MM.1S (cell line): ENCODE measurements around the gene PGRMC2.

Experiments
- DNase-seq: peaks from one replicate; pipeline ENCODE4 v3.0.0-alpha.2; 2015
- H2AFZ ChIP-seq: fragments of 300-600 bp; sonication (generic); 2 replicates; pipeline ENCODE4 v1.6.0; 2016; ENCODE audit warnings: antibody characterized with exemption, low read length
- H3F3A ChIP-seq: fragments of 300-600 bp; sonication (generic); 2 replicates; pipeline ENCODE4 v1.6.1; 2016; ENCODE audit warnings: mild to moderate bottlenecking, antibody characterized with exemption, low read length, moderate library complexity, mixed read lengths; ENCODE audit not compliant: insufficient read depth
- H3K27ac ChIP-seq: fragments of 300-600 bp; sonication (generic); 2 replicates; pipeline ENCODE4 v1.5.1; 2016; ENCODE audit warnings: mild to moderate bottlenecking, low read length
- H3K27me3 ChIP-seq: fragments of 300-600 bp; sonication (generic); replicated peaks from 2 replicates; pipeline ENCODE4 v1.6.0; 2016; ENCODE audit warnings: low read length; ENCODE audit not compliant: insufficient read depth
- H3K36me3 ChIP-seq: fragments of 300-600 bp; sonication (generic); replicated peaks from 2 replicates; pipeline ENCODE4 v1.6.1; 2016; ENCODE audit warnings: mild to moderate bottlenecking, low read length, mixed read lengths; ENCODE audit not compliant: insufficient read depth
- H3K4me1 ChIP-seq: fragments of 300-600 bp; sonication (generic); 2 replicates; pipeline ENCODE4 v1.6.1; 2016; ENCODE audit warnings: low read length, mixed read lengths
- H3K4me2 ChIP-seq: fragments of 300-600 bp; sonication (generic); 2 replicates; pipeline ENCODE4 v1.6.0; 2016; ENCODE audit warnings: low read depth, low read length
- H3K4me3 ChIP-seq: fragments of 300-600 bp; sonication (generic); 2 replicates; pipeline ENCODE4 v1.5.1; 2016; ENCODE audit warnings: low read length, mixed read lengths
- H3K79me2 ChIP-seq: fragments of 300-600 bp; sonication (generic); 2 replicates; pipeline ENCODE4 v1.6.1; 2016; ENCODE audit warnings: mixed run types, low read length, mixed read lengths
- H3K9ac ChIP-seq: fragments of 300-600 bp; sonication (generic); 2 replicates; pipeline ENCODE4 v1.6.1; 2016; ENCODE audit warnings: low read length, mixed read lengths
- H3K9me2 ChIP-seq: fragments of 300-600 bp; sonication (generic); replicated peaks from 2 replicates; pipeline ENCODE4 v1.6.1; 2016; ENCODE audit warnings: mild to moderate bottlenecking, low read length, mixed read lengths; ENCODE audit not compliant: insufficient read depth
- H3K9me3 ChIP-seq: fragments of 300-600 bp; sonication (generic); replicated peaks from 2 replicates; pipeline ENCODE4 v1.6.1; 2016; ENCODE audit warnings: mild to moderate bottlenecking, low read length, mixed read lengths; ENCODE audit not compliant: insufficient read depth
- H4K20me1 ChIP-seq: fragments of 300-600 bp; sonication (generic); 2 replicates; pipeline ENCODE4 v1.6.1; 2016; ENCODE audit warnings: mild to moderate bottlenecking, low read length, moderate library complexity, mixed read lengths; ENCODE audit not compliant: insufficient read depth
- CTCF ChIP-seq: fragments of 300-600 bp; sonication (generic); IDR thresholded peaks from 2 replicates; pipeline ENCODE4 v1.5.1; 2016; ENCODE audit warnings: antibody characterized with exemption, low read length, mixed read lengths
- EZH2 ChIP-seq: fragments of 300-600 bp; sonication (generic); optimal IDR thresholded peaks from 2 replicates; pipeline ENCODE3; 2017; ENCODE audit warnings: low read depth, mild to moderate bottlenecking, antibody characterized with exemption, low read length, mixed read lengths
- EZH2phosphoT487 ChIP-seq: fragments of 300-600 bp; sonication (generic); IDR thresholded peaks from 2 replicates; pipeline ENCODE4 v1.6.1; 2018; ENCODE audit warnings: antibody characterized with exemption, low read length

PGRMC2 gene

GRCh38 chr4:128290526-128290925 is 2.9 kb upstream of the PGRMC2 start:
- DNase-seq = no peak
- Histone ChIP-seq H3K27me3 (no peaks in the 10 kb centered on the region), H3K9me3 (no peaks in the 10 kb centered on the region)

GRCh38 chr4:128289523-128290158 is 2.0 kb upstream of the PGRMC2 start:
- Histone ChIP-seq H3K9me3 (no peaks in the 10 kb centered on the region), H3K27ac (no peak overlapping the region), H3K4me3 (no peak overlapping the region), H3F3A (peaks cover 5% of the 10 kb centered on the region), H3K4me1 (peaks cover 10% of the 10 kb centered on the region; the same call in 1 of the 2 replicates), H2AFZ (no peak overlapping the region), H3K4me2 (no peak overlapping the region), H3K9ac (no peak overlapping the region), H3K27me3 (no peaks in the 10 kb centered on the region), H4K20me1 (no peaks in the 10 kb centered on the region), H3K79me2 (peaks cover 35% of the 10 kb centered on the region), H3K9me2 (no peaks in the 10 kb centered on the region), H3K36me3 (no peaks in the 10 kb centered on the region)
- DNase-seq = no peak
- no peak for TF ChIP-seq EZH2
- TF ChIP-seq EZH2phosphoT487 = no peak
- no peak for TF ChIP-seq CTCF

More at GRCh38 chr4:128290526-128290925, 2.9 kb upstream of the PGRMC2 start:
- Histone ChIP-seq H3K79me2 (peaks cover 26% of the 10 kb centered on the region), H3K9ac (no peak overlapping the region), H3K4me1 (peaks cover 8% of the 10 kb centered on the region; the same call in 1 of the 2 replicates), H3K27ac (no peak overlapping the region), H3K9me2 (no peaks in the 10 kb centered on the region), H3K4me3 (no peak overlapping the region), H4K20me1 (no peaks in the 10 kb centered on the region), H3K4me2 (no peak overlapping the region), H2AFZ (no peak overlapping the region), H3K36me3 (no peaks in the 10 kb centered on the region), H3F3A (peaks cover 5% of the 10 kb centered on the region)
- TF ChIP-seq EZH2 (no peak), EZH2phosphoT487 (no peak), CTCF (no peak)

GRCh38 chr4:128288689-128289106 is 1.1 kb upstream of the PGRMC2 start:
- Histone ChIP-seq H3K9me3 (no peaks in the 10 kb centered on the region), H2AFZ (peak overlapping the region; percentile 95), H3K79me2 (peaks cover 43% of the 10 kb centered on the region), H4K20me1 (no peaks in the 10 kb centered on the region), H3K36me3 (no peaks in the 10 kb centered on the region), H3K4me1 (peaks cover 10% of the 10 kb centered on the region; the same call in 1 of the 2 replicates), H3K27ac (peak overlapping the region; percentile 90; the same call in 1 of the 2 replicates), H3K9ac (peak overlapping the region; percentile 78), H3K9me2 (no peaks in the 10 kb centered on the region), H3K4me2 (peak overlapping the region; percentile 98), H3K27me3 (no peaks in the 10 kb centered on the region), H3F3A (peaks cover 5% of the 10 kb centered on the region), H3K4me3 (peak overlapping the region; percentile 75)
- peak; percentile 48 for DNase-seq
- TF ChIP-seq EZH2phosphoT487 (no peak), EZH2 (no peak)
